ENCODE measurements around the gene KSR2. TPM values are rescaled to one million over a fixed set of nuclear protein-coding genes. Genes with fewer than 3 reads are reported as not detected.

The KSR2 gene
- total RNA-seq, 4 donors from 2014 or later: 1.2 to 11.0 (median 2.2) TPM

DNA sequence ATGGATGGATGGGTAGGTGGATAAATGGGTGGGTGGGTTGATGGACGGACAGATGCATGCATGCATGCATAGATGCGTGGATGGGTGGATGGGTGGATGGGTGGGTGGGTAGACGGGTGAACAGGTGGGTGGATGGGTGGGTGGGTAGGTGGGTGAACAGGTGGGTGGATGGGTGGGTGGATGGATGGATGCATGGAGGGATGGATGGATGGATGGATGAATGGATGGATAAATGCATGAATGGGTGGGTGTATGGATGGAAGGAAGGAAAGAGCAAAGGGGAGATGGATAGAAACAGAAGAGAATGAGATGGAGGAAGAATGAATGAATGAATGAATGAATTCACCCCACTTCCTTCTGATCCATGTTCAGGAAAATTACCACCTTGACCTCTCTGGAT lies 143.0 kb downstream of the KSR2 start:
- TF ChIP-seq CTCF (IDR thresholded peaks at IDR 0.05): no peak
- TF ChIP-seq POLR2A (IDR thresholded peaks at IDR 0.05): no peak
- no peak for DNase-seq
- no peak overlapping the region for H3K4me3 ChIP-seq (replicated peaks in 1 of 3)
- no peak overlapping the region for H3K27ac ChIP-seq
- H3K9me3 ChIP-seq: no peaks in the 10 kb centered on the region
- H3K4me1 ChIP-seq: no peaks in the 10 kb centered on the region
- intact Hi-C loops (cut with DNase I): no loop called here
- no peaks in the 10 kb centered on the region for H3K27me3 ChIP-seq
- no peaks in the 10 kb centered on the region for H3K36me3 ChIP-seq
- WGBS, 2 donors: 95 to 100% methylated on average over 3 of the region's 3 CpGs

GRCh38 chr12:117821480-117822175 lies 147.2 kb downstream of the KSR2 start:
- WGBS, 2 donors: 86 to 87% methylated on average over 6 of the region's 6 CpGs
- Histone ChIP-seq H3K4me1 (no peaks in the 10 kb centered on the region), H3K36me3 (no peaks in the 10 kb centered on the region), H3K9me3 (no peaks in the 10 kb centered on the region), H3K27ac (no peak overlapping the region), H3K4me3 (replicated peaks in 1 of 3) (no peak overlapping the region), H3K27me3 (no peaks in the 10 kb centered on the region)
- DNase-seq: no peak
- TF ChIP-seq POLR2A (IDR thresholded peaks at IDR 0.05) (no peak), CTCF (IDR thresholded peaks at IDR 0.05) (no peak)
- intact Hi-C loops (cut with DNase I): no loop called here

- no peaks in the 10 kb centered on the region for H3K4me1 ChIP-seq
Observed at GRCh38 chr12:117820216-117820907, 148.4 kb downstream of the KSR2 start.

GRCh38 chr12:117819160-117819559 lies 149.6 kb downstream of the KSR2 start:
- no peak for DNase-seq
- Histone ChIP-seq H3K4me1 (no peaks in the 10 kb centered on the region), H3K27ac (no peak overlapping the region), H3K4me3 (replicated peaks in 1 of 3) (no peak overlapping the region), H3K27me3 (no peaks in the 10 kb centered on the region), H3K9me3 (no peaks in the 10 kb centered on the region), H3K36me3 (no peaks in the 10 kb centered on the region)
- TF ChIP-seq CTCF (IDR thresholded peaks at IDR 0.05): no peak
- no peak for TF ChIP-seq POLR2A (IDR thresholded peaks at IDR 0.05)
- 68 to 70% methylated on average over 3 to 4 of the region's 4 CpGs for WGBS, 2 donors
- intact Hi-C loops (cut with DNase I): no loop called here

More at GRCh38 chr12:117820216-117820907, 148.4 kb downstream of the KSR2 start:
- H3K4me3 ChIP-seq (replicated peaks in 1 of 3): no peak overlapping the region
- TF ChIP-seq CTCF (IDR thresholded peaks at IDR 0.05): no peak
- TF ChIP-seq POLR2A (IDR thresholded peaks at IDR 0.05): no peak
- 76 to 81% methylated on average over 12 of the region's 12 CpGs for WGBS, 2 donors
- intact Hi-C loops (cut with DNase I): no loop called here
- no peak overlapping the region for H3K27ac ChIP-seq
- H3K27me3 ChIP-seq: no peaks in the 10 kb centered on the region
- DNase-seq: no peak
- H3K36me3 ChIP-seq: no peaks in the 10 kb centered on the region
- no peaks in the 10 kb centered on the region for H3K9me3 ChIP-seq

- Histone ChIP-seq H3K4me1 (no peaks in the 10 kb centered on the region), H3K4me3 (replicated peaks in 1 of 3) (no peak overlapping the region), H3K27ac (no peak overlapping the region), H3K27me3 (no peaks in the 10 kb centered on the region), H3K9me3 (no peaks in the 10 kb centered on the region), H3K36me3 (no peaks in the 10 kb centered on the region)
- TF ChIP-seq CTCF (IDR thresholded peaks at IDR 0.05) (no peak), POLR2A (IDR thresholded peaks at IDR 0.05) (no peak)
- DNase-seq: no peak
- 49 to 55% methylated on average over 5 of the region's 5 CpGs for WGBS, 2 donors
- intact Hi-C loops (cut with DNase I): no loop called here
Observed at GRCh38 chr12:117818400-117818799, 150.4 kb downstream of the KSR2 start.
